WTC11 (cell line): Measurements from ENCODE around the gene ASCL2. TPM values are rescaled to one million over a fixed set of nuclear protein-coding genes. Genes with fewer than 3 reads are reported as not detected.

ENCODE experiments used
- ATAC-seq: fragments of 200-7000 bp; cut with Tn5 transposase; 2 replicates; pipeline ENCODE4 v1.10.0; 2021; ENCODE audit warnings: mild to moderate bottlenecking, moderate library complexity
- CTCF ChIA-PET: fragments of 300-600 bp; sonication (Branson Sonifier 250); formaldehyde crosslinking; loops from one replicate; lab custom pipeline; 2021; ENCODE audit warnings: antibody characterized with exemption; lab: Charles Lee
- POLR2A ChIA-PET: fragments of 350-600 bp; sonication (Branson Sonifier 250); formaldehyde crosslinking; loops from one replicate; lab custom pipeline; 2021; ENCODE audit warnings: antibody characterized with exemption; lab: Charles Lee
- DNase-seq: peaks from one replicate; pipeline ENCODE4 v3.0.0; 2021; ENCODE audit warnings: low spot score
- H3K27ac Mint-ChIP-seq: 2 replicates; pipeline ENCODE4 v1.8.0; 2021; ENCODE audit warnings: mixed read lengths
- H3K27me3 Mint-ChIP-seq: 2 replicates; pipeline ENCODE4 v1.8.0; 2021; ENCODE audit warnings: low read depth, mild to moderate bottlenecking, moderate library complexity, mixed read lengths
- H3K36me3 Mint-ChIP-seq: 2 replicates; pipeline ENCODE4 v1.8.0; 2021; ENCODE audit warnings: mixed read lengths
- H3K4me1 Mint-ChIP-seq: 2 replicates; pipeline ENCODE4 v1.8.0; 2022; ENCODE audit warnings: mixed read lengths
- H3K4me3 Mint-ChIP-seq: 2 replicates; pipeline ENCODE4 v1.8.0; 2021; ENCODE audit warnings: mild to moderate bottlenecking, moderate library complexity, mixed read lengths
- H3K9me3 Mint-ChIP-seq: 2 replicates; pipeline ENCODE4 v1.8.0; 2021; ENCODE audit warnings: mixed read lengths
- AR ChIP-seq: fragments of 250-450 bp; sonication (Bioruptor Pico); IDR thresholded peaks from 2 replicates; pipeline ENCODE4 v1.9.0; 2021; ENCODE audit warnings: mild to moderate bottlenecking
- ATF1 ChIP-seq: sonication (generic); formaldehyde crosslinking; IDR thresholded peaks from 2 replicates; pipeline ENCODE4 v1.8.1; 2023; ENCODE audit warnings: mild to moderate bottlenecking, moderate library complexity, missing genetic modification reagents
- CREB1 ChIP-seq: sonication (generic); formaldehyde crosslinking; IDR thresholded peaks from 2 replicates; pipeline ENCODE4 v1.8.0; 2023; ENCODE audit warnings: mild to moderate bottlenecking, missing genetic modification reagents
- ELF4 ChIP-seq: sonication (generic); formaldehyde crosslinking; IDR thresholded peaks from 2 replicates; pipeline ENCODE4 v1.8.1; 2022; ENCODE audit warnings: low read depth, mild to moderate bottlenecking, moderate library complexity, missing genetic modification reagents
- FOXK1 ChIP-seq: sonication (generic); formaldehyde crosslinking; IDR thresholded peaks from 2 replicates; pipeline ENCODE4 v1.8.0; 2022; ENCODE audit warnings: mild to moderate bottlenecking, moderate library complexity, missing genetic modification reagents
- GRHL2 ChIP-seq: fragments of 250-450 bp; sonication (Bioruptor Pico); IDR thresholded peaks from 2 replicates; pipeline ENCODE4 v1.8.0; 2022; ENCODE audit warnings: mild to moderate bottlenecking, moderate library complexity; ENCODE audit not compliant: insufficient replicate concordance, severe bottlenecking
- HMGXB4 ChIP-seq: sonication (generic); formaldehyde crosslinking; IDR thresholded peaks from 2 replicates; pipeline ENCODE4 v1.8.1; 2023; ENCODE audit warnings: mild to moderate bottlenecking, moderate library complexity, missing genetic modification reagents
- KAT7 ChIP-seq: sonication (generic); formaldehyde crosslinking; IDR thresholded peaks from 2 replicates; pipeline ENCODE4 v1.8.1; 2023; ENCODE audit warnings: missing genetic modification reagents, mild to moderate bottlenecking, borderline replicate concordance
- MYBL2 ChIP-seq: sonication (generic); formaldehyde crosslinking; IDR thresholded peaks from 2 replicates; pipeline ENCODE4 v1.8.1; 2023; ENCODE audit warnings: mild to moderate bottlenecking, moderate library complexity, missing genetic modification reagents
- NR1H2 ChIP-seq: sonication (generic); formaldehyde crosslinking; IDR thresholded peaks from 2 replicates; pipeline ENCODE4 v1.9.0; 2021; ENCODE audit warnings: mild to moderate bottlenecking, moderate library complexity, missing genetic modification reagents
- PRDM15 ChIP-seq: sonication (generic); formaldehyde crosslinking; IDR thresholded peaks from 2 replicates; pipeline ENCODE4 v1.8.0; 2022; ENCODE audit warnings: missing genetic modification reagents
- ZNF416 ChIP-seq: fragments of 250-450 bp; sonication (Bioruptor Pico); IDR thresholded peaks from 2 replicates; pipeline ENCODE4 v1.9.0; 2021; ENCODE audit warnings: mild to moderate bottlenecking, inconsistent platforms
- ZNF423 ChIP-seq: fragments of 250-450 bp; sonication (Bioruptor Pico); IDR thresholded peaks from 2 replicates; pipeline ENCODE4 v2.1.2; 2022; ENCODE audit warnings: mild to moderate bottlenecking, moderate library complexity
- ZNF532 ChIP-seq: fragments of 250-450 bp; sonication (Bioruptor Pico); IDR thresholded peaks from 2 replicates; pipeline ENCODE4 v1.9.0; 2021; ENCODE audit warnings: mild to moderate bottlenecking, borderline replicate concordance
- total RNA-seq: library from RNA; stranded (reverse); gene quantifications from 3 replicates; pipeline ENCODE4 v1.2.3, GENCODE V29; 2021

ASCL2 gene
- total RNA-seq, 1 experiment from 2014 or later: 0.24 TPM

- TF ChIP-seq ZNF532 (CRISPR knock-in tag): no peak
- no peak for TF ChIP-seq ZNF416
- TF ChIP-seq FOXK1: no peak
- TF ChIP-seq ELF4 (CRISPR knock-in tag): no peak
- no peak for TF ChIP-seq KAT7 (CRISPR knock-in tag)
- no peak for TF ChIP-seq MYBL2 (CRISPR knock-in tag)
- no peak for TF ChIP-seq NR1H2 (CRISPR knock-in tag)
- TF ChIP-seq, all 79 proteins: peak for 0
Observed at GRCh38 chr11:2224254-2224653, 46.1 kb downstream of the ASCL2 start (continued).

- ATAC-seq: peak; percentile 97
- Mint-ChIP-seq H3K4me1 (peaks cover 19% of the 10 kb centered on the region), H3K36me3 (peaks cover 7% of the 10 kb centered on the region; the same call in 1 of the 2 replicates), H3K4me3 (peak overlapping the region; percentile 6; the same call in 1 of the 2 replicates), H3K27me3 (peaks cover 43% of the 10 kb centered on the region), H3K27ac (peak overlapping the region; percentile 3; the same call in 1 of the 2 replicates), H3K9me3 (peaks cover 33% of the 10 kb centered on the region)
- POLR2A ChIA-PET: no interaction called here
- CTCF ChIA-PET: interaction anchor here (1.0 to 1.8 kb wide), 4 partner anchors 26 to 197 kb away, joined by 3 to 9 read pairs (median 4); no protein-coding TSS in a partner anchor
- DNase-seq: no peak
- no peak for TF ChIP-seq HMGXB4 (CRISPR knock-in tag)
- TF ChIP-seq ATF1 (CRISPR knock-in tag): no peak
- no peak for TF ChIP-seq CREB1 (CRISPR knock-in tag)
- TF ChIP-seq AR (CRISPR knock-in tag): no peak
- peak; percentile 73 for TF ChIP-seq ZNF423 (CRISPR knock-in tag)
Observed at GRCh38 chr11:2223153-2223794, 47.1 kb downstream of the ASCL2 start.

- no peak for DNase-seq
- CTCF ChIA-PET: interaction anchor here (1.1 to 1.8 kb wide), 2 partner anchors 25 to 36 kb away, joined by 3 to 9 read pairs; no protein-coding TSS in a partner anchor
- TF ChIP-seq PRDM15: no peak
- no peak for TF ChIP-seq GRHL2 (CRISPR knock-in tag)
- TF ChIP-seq, all 79 proteins: peak for 0
- POLR2A ChIA-PET: no interaction called here
- Mint-ChIP-seq H3K36me3 (peaks cover 7% of the 10 kb centered on the region; the same call in 1 of the 2 replicates), H3K27ac (no peak overlapping the region), H3K9me3 (peaks cover 33% of the 10 kb centered on the region), H3K4me3 (no peak overlapping the region), H3K4me1 (peaks cover 24% of the 10 kb centered on the region), H3K27me3 (peaks cover 49% of the 10 kb centered on the region)
- ATAC-seq: no peak
Observed at GRCh38 chr11:2222451-2222850, 47.9 kb downstream of the ASCL2 start.
